ENCODE data around the gene HBB.

DNA sequence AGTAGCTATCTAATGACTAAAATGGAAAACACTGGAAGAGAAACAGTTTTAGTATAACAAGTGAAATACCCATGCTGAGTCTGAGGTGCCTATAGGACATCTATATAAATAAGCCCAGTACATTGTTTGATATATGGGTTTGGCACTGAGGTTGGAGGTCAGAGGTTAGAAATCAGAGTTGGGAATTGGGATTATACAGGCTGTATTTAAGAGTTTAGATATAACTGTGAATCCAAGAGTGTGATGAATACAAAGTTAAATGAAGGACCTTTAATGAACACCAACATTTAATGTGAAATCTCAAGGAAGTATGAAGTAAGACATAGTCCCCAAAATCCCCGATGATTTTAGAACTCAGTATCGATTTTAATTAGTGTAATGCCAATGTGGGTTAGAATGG is 10.5 kb upstream of the HBB start:
- TF ChIP-seq, protein P1, sequence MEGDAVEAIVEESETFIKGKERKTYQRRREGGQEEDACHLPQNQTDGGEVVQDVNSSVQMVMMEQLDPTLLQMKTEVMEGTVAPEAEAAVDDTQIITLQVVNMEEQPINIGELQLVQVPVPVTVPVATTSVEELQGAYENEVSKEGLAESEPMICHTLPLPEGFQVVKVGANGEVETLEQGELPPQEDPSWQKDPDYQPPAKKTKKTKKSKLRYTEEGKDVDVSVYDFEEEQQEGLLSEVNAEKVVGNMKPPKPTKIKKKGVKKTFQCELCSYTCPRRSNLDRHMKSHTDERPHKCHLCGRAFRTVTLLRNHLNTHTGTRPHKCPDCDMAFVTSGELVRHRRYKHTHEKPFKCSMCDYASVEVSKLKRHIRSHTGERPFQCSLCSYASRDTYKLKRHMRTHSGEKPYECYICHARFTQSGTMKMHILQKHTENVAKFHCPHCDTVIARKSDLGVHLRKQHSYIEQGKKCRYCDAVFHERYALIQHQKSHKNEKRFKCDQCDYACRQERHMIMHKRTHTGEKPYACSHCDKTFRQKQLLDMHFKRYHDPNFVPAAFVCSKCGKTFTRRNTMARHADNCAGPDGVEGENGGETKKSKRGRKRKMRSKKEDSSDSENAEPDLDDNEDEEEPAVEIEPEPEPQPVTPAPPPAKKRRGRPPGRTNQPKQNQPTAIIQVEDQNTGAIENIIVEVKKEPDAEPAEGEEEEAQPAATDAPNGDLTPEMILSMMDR (IDR thresholded peaks at IDR 0.05 in 4 of 5, conservative IDR thresholded peaks at IDR 0.05 in 1 of 5): no peak
- no peak for TF ChIP-seq POLR2A (IDR thresholded peaks at IDR 0.05)
